GM12878 (cell line): Measurements from ENCODE around the gene DOP1A. TPM values are rescaled to one million over a fixed set of nuclear protein-coding genes. Genes with fewer than 3 reads are reported as not detected.

Experiments used
- ATAC-seq: fragments of 200-7000 bp; cut with Tn5 transposase; 3 replicates; pipeline ENCODE4 v1.9.1; 2020; ENCODE audit warnings: mild to moderate bottlenecking, moderate library complexity
- BruUV-seq: library from RNA; stranded (reverse); fragments of 400-500 nt; replicated peaks from 2 replicates; lab custom pipeline; 2021; lab: Mats Ljungman, UMichigan
- CTCF ChIA-PET: fragments of 300-600 bp; sonication (Branson Sonifier 250); formaldehyde crosslinking; extraction: SDS; loops from one replicate; lab custom pipeline; 2021; ENCODE audit warnings: inconsistent platforms; lab: Yijun Ruan, JAX
- POLR2A ChIA-PET: fragments of 350-600 bp; formaldehyde crosslinking; extraction: SDS; loops from one replicate; lab custom pipeline; 2021; ENCODE audit warnings: inconsistent platforms; lab: Charles Lee
- RAD21 ChIA-PET: fragments of 300-600 bp; sonication (Branson Sonifier 250); formaldehyde crosslinking; loops from one replicate; lab custom pipeline; 2023; ENCODE audit warnings: antibody characterized with exemption; ENCODE audit not compliant: unreplicated experiment; lab: Charles Lee
- SMC1A ChIA-PET: fragments of 300-600 bp; sonication (Branson Sonifier 250); formaldehyde crosslinking; loops from one replicate; lab custom pipeline; 2023; ENCODE audit not compliant: unreplicated experiment, uncharacterized antibody; lab: Charles Lee
- DNase-seq: peaks from one replicate; pipeline ENCODE4 v3.0.0-alpha.2; 2011; ENCODE audit warnings: low read depth, low spot score
- FAIRE-seq: peaks from 3 replicates; lab custom pipeline; 2011; peaks lifted over from hg19 to GRCh38; lab: Jason Lieb, UNC
- H2AFZ ChIP-seq: 2 replicates; pipeline ENCODE4 v1.6.0; 2011; ENCODE audit warnings: low read depth, low read length, control low read depth; ENCODE audit not compliant: control insufficient read depth
- H3K27ac ChIP-seq: 2 replicates; pipeline ENCODE4 v1.5.1; 2011; ENCODE audit warnings: control low read depth; ENCODE audit not compliant: control insufficient read depth, insufficient read depth
- H3K27me3 ChIP-seq, 2 experiments: replicated peaks in 1 of 2; 2 replicates each; pipeline versions ENCODE4 v1.6.0 to v1.6.1; 2011; ENCODE audit warnings: low read length in 1 of 2; ENCODE audit not compliant: control insufficient read depth in 2 of 2, insufficient read depth in 2 of 2
- H3K36me3 ChIP-seq, 2 experiments: 2 replicates each; pipeline ENCODE4 v1.5.1; 2011; ENCODE audit warnings: low read length in 1 of 2; ENCODE audit not compliant: control insufficient read depth in 2 of 2, insufficient read depth in 2 of 2
- H3K4me1 ChIP-seq: 2 replicates; pipeline ENCODE4 v1.6.1; 2011; ENCODE audit warnings: mild to moderate bottlenecking, low read length, moderate library complexity, mixed read lengths; ENCODE audit not compliant: control insufficient read depth, insufficient read depth
- H3K4me2 ChIP-seq: 2 replicates; pipeline ENCODE4 v1.6.0; 2011; ENCODE audit warnings: control low read depth; ENCODE audit not compliant: control insufficient read depth, insufficient read depth
- H3K4me3 ChIP-seq: fragments of 200-600 bp; sonication (generic); 2 replicates; pipeline ENCODE4 v1.5.1; 2016
- H3K79me2 ChIP-seq: 2 replicates; pipeline ENCODE4 v1.6.0; 2011; ENCODE audit warnings: low read length; ENCODE audit not compliant: control insufficient read depth, insufficient read depth
- H3K9ac ChIP-seq: 2 replicates; pipeline ENCODE4 v1.8.0; 2011; ENCODE audit warnings: low read length, control low read depth, mixed read lengths; ENCODE audit not compliant: control insufficient read depth, insufficient read depth
- H3K9me3 ChIP-seq: replicated peaks from 3 replicates; pipeline ENCODE4 v1.5.1; 2011; ENCODE audit warnings: mild to moderate bottlenecking, low read length; ENCODE audit not compliant: control insufficient read depth, insufficient read depth
- H4K20me1 ChIP-seq: 2 replicates; pipeline ENCODE4 v1.6.0; 2011; ENCODE audit not compliant: control insufficient read depth, insufficient read depth
- BACH1 ChIP-seq: fragments of 450-650 bp; IDR thresholded peaks from 2 replicates; pipeline ENCODE4 v1.6.1; 2017; ENCODE audit warnings: mild to moderate bottlenecking, borderline replicate concordance
- BMI1 ChIP-seq: fragments of 450-650 bp; IDR thresholded peaks from 2 replicates; pipeline ENCODE4 v1.6.1; 2016; ENCODE audit warnings: mild to moderate bottlenecking, moderate library complexity, borderline replicate concordance
- CEBPB ChIP-seq, 2 experiments: fragments of 150-350 bp in 1 of 2; IDR thresholded peaks; 2 replicates each; pipeline ENCODE4 v1.6.1; 2012 to 2014; ENCODE audit warnings: low read depth in 2 of 2, low read length in 2 of 2, borderline replicate concordance in 1 of 2, inconsistent platforms in 1 of 2
- CHD1 ChIP-seq: IDR thresholded peaks from 2 replicates; pipeline ENCODE4 v1.6.1; 2012; ENCODE audit warnings: low read depth, low read length, improper control_type of control experiment
- EED ChIP-seq: sonication (generic); IDR thresholded peaks from 2 replicates; pipeline ENCODE4 v1.6.1; 2016; ENCODE audit warnings: antibody characterized with exemption, low read depth
- EGR1 ChIP-seq, 2 experiments: IDR thresholded peaks; 1 replicate in 1 of 2; 2 replicates in 1 of 2; pipeline ENCODE4 v1.6.1; 2011 to 2012; ENCODE audit warnings: low read depth in 2 of 2, low read length in 2 of 2, borderline replicate concordance in 1 of 2, mild to moderate bottlenecking in 1 of 2, moderate library complexity in 1 of 2
- ETV6 ChIP-seq, 2 experiments: fragments of 450-650 bp in 1 of 2; IDR thresholded peaks in 1 of 2; conservative IDR thresholded peaks in 1 of 2; 2 replicates each; pipeline ENCODE4 v1.6.1; 2014; ENCODE audit warnings: antibody characterized with exemption in 1 of 2, borderline replicate concordance in 1 of 2, low read depth in 1 of 2, mild to moderate bottlenecking in 1 of 2, moderate library complexity in 1 of 2
- HDAC2 ChIP-seq: fragments of 200-600 bp; sonication (generic); IDR thresholded peaks from 2 replicates; pipeline ENCODE4 v1.6.1; 2017
- HDAC6 ChIP-seq: fragments of 200-600 bp; sonication (generic); IDR thresholded peaks from one replicate; pipeline ENCODE4 v1.8.0; 2017; ENCODE audit warnings: antibody characterized with exemption; ENCODE audit not compliant: unreplicated experiment
- NBN ChIP-seq: fragments of 450-650 bp; IDR thresholded peaks from 2 replicates; pipeline ENCODE4 v1.6.1; 2016
- RAD21 ChIP-seq: IDR thresholded peaks from 2 replicates; pipeline ENCODE4 v1.6.1; 2011; ENCODE audit warnings: mild to moderate bottlenecking, low read depth, low read length, moderate library complexity; ENCODE audit not compliant: insufficient read depth
- SMC3 ChIP-seq: IDR thresholded peaks from 2 replicates; pipeline ENCODE4 v1.6.1; 2011; ENCODE audit warnings: low read length, improper control_type of control experiment, borderline replicate concordance
- SUZ12 ChIP-seq: fragments of 200-600 bp; sonication (generic); IDR thresholded peaks from one replicate; pipeline ENCODE4 v1.6.1; 2018; ENCODE audit warnings: antibody characterized with exemption, mild to moderate bottlenecking; ENCODE audit not compliant: unreplicated experiment
- TBL1XR1 ChIP-seq: IDR thresholded peaks from 2 replicates; pipeline ENCODE4 v1.6.1; 2012; ENCODE audit warnings: low read depth, low read length, improper control_type of control experiment
- WGBS: methylation state at CpG from one replicate; pipeline ENCODE4 v1.1.6; 2016; ENCODE audit warnings: low lambda C conversion rate; ENCODE audit not compliant: insufficient replicate concordance, insufficient coverage; ENCODE audit errors: missing lambda C conversion rate; 5-methylcytosine and 5-hydroxymethylcytosine counted together
- in situ Hi-C: fragments of 300-500 bp; cut with MboI; formaldehyde crosslinking; loops from 9 replicates; pipeline ENCODE4 v1.14.3; 2018; ENCODE audit warnings: mixed read lengths
- intact Hi-C: fragments of 100-400 bp; cut with micrococcal nuclease; formaldehyde crosslinking; loops from one replicate; pipeline ENCODE4 v1.14.2; 2022; ENCODE audit not compliant: unreplicated experiment
- polyA plus RNA-seq, 11 experiments: library from polyadenylated mRNA; depleted of rRNA in 4 of 11; unstranded in 6 of 11; stranded (reverse) in 5 of 11; fragments of >200 nt; fragmentation: Nextera tagmentation in 4 of 11; fragmentation: Illumina TruSeq in 1 of 11; extraction: Ambion mirVana in 4 of 11; extraction: Trizol in 1 of 11; gene quantifications; 1 replicate in 1 of 11; 2 replicates in 10 of 11; pipeline versions ENCODE4 v1.2.1 to v1.2.3, GENCODE V29; 2011 to 2016; ENCODE audit warnings: inconsistent platforms in 2 of 11, missing spikeins in 2 of 11, low read depth in 1 of 11
- total RNA-seq, 4 experiments: library from RNA; depleted of rRNA in 3 of 4; stranded (reverse); fragments of >200 nt in 3 of 4; fragmentation: Illumina TruSeq in 1 of 4; extraction: Trizol in 1 of 4; gene quantifications; 2 replicates each; pipeline versions ENCODE4 v1.2.1 to v1.2.3, GENCODE V29; 2013 to 2021
- TF ChIP-seq, protein P1 (sequence below): IDR thresholded peaks from 2 replicates; pipeline ENCODE4 v1.6.1; 2012; ENCODE audit warnings: mild to moderate bottlenecking, low read depth, low read length
- TF ChIP-seq, protein P2 (sequence below): IDR thresholded peaks from 2 replicates; pipeline ENCODE4 v1.6.1; 2012; ENCODE audit warnings: low read length, inconsistent platforms
- TF ChIP-seq, protein P3 (sequence below): fragments of 450-650 bp; IDR thresholded peaks from 2 replicates; pipeline ENCODE4 v1.6.1; 2017; ENCODE audit warnings: low read depth, mild to moderate bottlenecking, moderate library complexity

Gene DOP1A
- total and polyA plus RNA-seq, 10 of the 15 experiments (the other 5 are each of a cell fraction or from before 2014, with no cell fraction given) = 1.9 to 22.9 (median 10.3) TPM

DNA sequence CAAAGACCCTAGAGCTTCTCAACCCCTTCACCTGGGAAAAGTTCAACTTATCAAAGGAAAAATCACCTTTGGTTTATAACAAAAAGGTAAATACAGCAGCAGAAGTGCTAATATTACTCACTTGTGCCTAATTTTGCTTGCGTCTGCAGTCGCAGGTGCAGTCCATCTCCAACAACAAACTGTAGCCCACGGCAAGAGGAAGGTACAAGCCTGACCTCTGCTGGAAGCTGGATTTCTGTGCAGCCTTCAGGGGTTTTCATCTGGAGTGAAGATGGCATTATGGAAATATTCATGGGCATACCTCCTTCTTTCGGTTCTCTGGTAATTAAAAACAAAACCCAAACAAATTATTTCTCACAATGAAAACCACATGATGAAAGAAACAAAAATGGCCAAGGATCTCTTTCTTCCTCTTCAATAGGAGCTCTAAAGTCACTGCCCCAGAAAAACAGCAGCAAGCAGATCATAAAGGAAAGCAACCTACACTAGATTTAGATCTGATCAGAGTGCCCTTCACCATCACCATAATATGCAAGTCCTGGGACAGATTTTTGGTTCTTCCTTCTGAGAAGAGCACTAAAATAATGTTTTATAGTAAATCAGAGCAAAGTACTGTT, 9.7 kb upstream of the DOP1A start:
- no peak overlapping the region for H3K9ac ChIP-seq
- in situ Hi-C loops = loop anchor here (5.0 to 10.0 kb wide), 2 partner anchors 443 to 811 kb away; partner anchors contain the start of gene IBTK
- no peaks in the 10 kb centered on the region; the same call in 1 of the 2 replicates for H3K4me1 ChIP-seq
- SMC1A ChIA-PET = interaction anchor here (0.6 to 7.6 kb wide), 13 partner anchors 9 to 866 kb away, joined by 3 to 41 read pairs (median 3); partner anchors contain the start of genes DOP1A, PRSS35 and UBE3D
- no peak overlapping the region for H3K4me2 ChIP-seq
- CTCF ChIA-PET = interaction anchor here (0.6 to 6.8 kb wide), 21 partner anchors 8 to 1017 kb away, joined by 3 to 98 read pairs (median 4); partner anchors contain the start of genes DOP1A and UBE3D
- H3K27me3 ChIP-seq = no peaks in the 10 kb centered on the region
- RAD21 ChIA-PET = interaction anchor here (0.7 to 5.7 kb wide), 8 partner anchors 8 to 787 kb away, joined by 3 to 33 read pairs (median 4); partner anchors contain the start of genes DOP1A and UBE3D
- H4K20me1 ChIP-seq = no peaks in the 10 kb centered on the region
- POLR2A ChIA-PET = interaction anchor here (0.5 kb wide), 1 partner anchor 31 kb away, joined by 4 read pairs; no protein-coding TSS in a partner anchor
- H3K36me3 ChIP-seq = peaks cover 1 to 5% of the 10 kb centered on the region in 2 experiments; a peak in 2 of 4 replicates
- 32% methylated on average over 4 of the region's 4 CpGs for WGBS
- ATAC-seq (peak; percentile 92), FAIRE-seq (peak; percentile 52), DNase-seq (no peak)
- H3K4me3 ChIP-seq = no peak overlapping the region
- no TSS peak for BruUV-seq
- H3K27ac ChIP-seq = no peak overlapping the region
- no peak overlapping the region for H2AFZ ChIP-seq
- intact Hi-C loops = loop anchor here (2.0 to 10.0 kb wide), 2 partner anchors 283 to 469 kb away; no protein-coding TSS in a partner anchor
- no peaks in the 10 kb centered on the region for H3K9me3 ChIP-seq
- no peaks in the 10 kb centered on the region for H3K79me2 ChIP-seq
- no peak for TF ChIP-seq BACH1
- TF ChIP-seq, protein P1, sequence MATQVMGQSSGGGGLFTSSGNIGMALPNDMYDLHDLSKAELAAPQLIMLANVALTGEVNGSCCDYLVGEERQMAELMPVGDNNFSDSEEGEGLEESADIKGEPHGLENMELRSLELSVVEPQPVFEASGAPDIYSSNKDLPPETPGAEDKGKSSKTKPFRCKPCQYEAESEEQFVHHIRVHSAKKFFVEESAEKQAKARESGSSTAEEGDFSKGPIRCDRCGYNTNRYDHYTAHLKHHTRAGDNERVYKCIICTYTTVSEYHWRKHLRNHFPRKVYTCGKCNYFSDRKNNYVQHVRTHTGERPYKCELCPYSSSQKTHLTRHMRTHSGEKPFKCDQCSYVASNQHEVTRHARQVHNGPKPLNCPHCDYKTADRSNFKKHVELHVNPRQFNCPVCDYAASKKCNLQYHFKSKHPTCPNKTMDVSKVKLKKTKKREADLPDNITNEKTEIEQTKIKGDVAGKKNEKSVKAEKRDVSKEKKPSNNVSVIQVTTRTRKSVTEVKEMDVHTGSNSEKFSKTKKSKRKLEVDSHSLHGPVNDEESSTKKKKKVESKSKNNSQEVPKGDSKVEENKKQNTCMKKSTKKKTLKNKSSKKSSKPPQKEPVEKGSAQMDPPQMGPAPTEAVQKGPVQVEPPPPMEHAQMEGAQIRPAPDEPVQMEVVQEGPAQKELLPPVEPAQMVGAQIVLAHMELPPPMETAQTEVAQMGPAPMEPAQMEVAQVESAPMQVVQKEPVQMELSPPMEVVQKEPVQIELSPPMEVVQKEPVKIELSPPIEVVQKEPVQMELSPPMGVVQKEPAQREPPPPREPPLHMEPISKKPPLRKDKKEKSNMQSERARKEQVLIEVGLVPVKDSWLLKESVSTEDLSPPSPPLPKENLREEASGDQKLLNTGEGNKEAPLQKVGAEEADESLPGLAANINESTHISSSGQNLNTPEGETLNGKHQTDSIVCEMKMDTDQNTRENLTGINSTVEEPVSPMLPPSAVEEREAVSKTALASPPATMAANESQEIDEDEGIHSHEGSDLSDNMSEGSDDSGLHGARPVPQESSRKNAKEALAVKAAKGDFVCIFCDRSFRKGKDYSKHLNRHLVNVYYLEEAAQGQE = no peak
- no peak for TF ChIP-seq EED
- TF ChIP-seq TBL1XR1 = no peak
- TF ChIP-seq BMI1 = no peak
- TF ChIP-seq, protein P2, sequence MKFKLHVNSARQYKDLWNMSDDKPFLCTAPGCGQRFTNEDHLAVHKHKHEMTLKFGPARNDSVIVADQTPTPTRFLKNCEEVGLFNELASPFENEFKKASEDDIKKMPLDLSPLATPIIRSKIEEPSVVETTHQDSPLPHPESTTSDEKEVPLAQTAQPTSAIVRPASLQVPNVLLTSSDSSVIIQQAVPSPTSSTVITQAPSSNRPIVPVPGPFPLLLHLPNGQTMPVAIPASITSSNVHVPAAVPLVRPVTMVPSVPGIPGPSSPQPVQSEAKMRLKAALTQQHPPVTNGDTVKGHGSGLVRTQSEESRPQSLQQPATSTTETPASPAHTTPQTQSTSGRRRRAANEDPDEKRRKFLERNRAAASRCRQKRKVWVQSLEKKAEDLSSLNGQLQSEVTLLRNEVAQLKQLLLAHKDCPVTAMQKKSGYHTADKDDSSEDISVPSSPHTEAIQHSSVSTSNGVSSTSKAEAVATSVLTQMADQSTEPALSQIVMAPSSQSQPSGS = no peak
- 0 out of 2 replicates have a peak, but pooled peaks have one; percentile 27 for TF ChIP-seq NBN
- TF ChIP-seq CHD1 = no peak
- TF ChIP-seq SMC3 = peak; percentile 65
- no peak for TF ChIP-seq HDAC2
- TF ChIP-seq, protein P3, sequence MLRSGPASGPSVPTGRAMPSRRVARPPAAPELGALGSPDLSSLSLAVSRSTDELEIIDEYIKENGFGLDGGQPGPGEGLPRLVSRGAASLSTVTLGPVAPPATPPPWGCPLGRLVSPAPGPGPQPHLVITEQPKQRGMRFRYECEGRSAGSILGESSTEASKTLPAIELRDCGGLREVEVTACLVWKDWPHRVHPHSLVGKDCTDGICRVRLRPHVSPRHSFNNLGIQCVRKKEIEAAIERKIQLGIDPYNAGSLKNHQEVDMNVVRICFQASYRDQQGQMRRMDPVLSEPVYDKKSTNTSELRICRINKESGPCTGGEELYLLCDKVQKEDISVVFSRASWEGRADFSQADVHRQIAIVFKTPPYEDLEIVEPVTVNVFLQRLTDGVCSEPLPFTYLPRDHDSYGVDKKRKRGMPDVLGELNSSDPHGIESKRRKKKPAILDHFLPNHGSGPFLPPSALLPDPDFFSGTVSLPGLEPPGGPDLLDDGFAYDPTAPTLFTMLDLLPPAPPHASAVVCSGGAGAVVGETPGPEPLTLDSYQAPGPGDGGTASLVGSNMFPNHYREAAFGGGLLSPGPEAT = no peak
- peak; percentile 84 for TF ChIP-seq RAD21
- TF ChIP-seq SUZ12 = no peak
- no peak for TF ChIP-seq EGR1 (IDR thresholded peaks at IDR 0.05; ENCODE audit: borderline replicate concordance in 1 of 2, low read depth in 2 of 2, low read length in 2 of 2)
- no peak for TF ChIP-seq ETV6 (conservative IDR thresholded peaks at IDR 0.05 in 1 of 2, IDR thresholded peaks at IDR 0.05 in 1 of 2; ENCODE audit: borderline replicate concordance in 1 of 2, low read depth in 1 of 2)
- no peak for TF ChIP-seq CEBPB (IDR thresholded peaks at IDR 0.05; ENCODE audit: borderline replicate concordance in 1 of 2, low read depth in 2 of 2, low read length in 2 of 2)
- no peak for TF ChIP-seq HDAC6
